Mesenchymal stem cell (in vitro differentiated cells and primary cell): Measurements from ENCODE around the gene NDFIP1.

ENCODE experiments used
- DNase-seq: peaks from one replicate; pipeline ENCODE4 v3.0.0-alpha.2; 2013
- H2AFZ ChIP-seq: one replicate; pipeline ENCODE4 v1.6.1; 2013; ENCODE audit warnings: low read depth, mild to moderate bottlenecking, control low read depth, inconsistent platforms, low read length, moderate library complexity
- H2AK5ac ChIP-seq: 2 replicates; pipeline ENCODE4 v1.6.1; 2013; ENCODE audit warnings: low read length, moderate library complexity, mild to moderate bottlenecking, inconsistent platforms; ENCODE audit not compliant: severe bottlenecking
- H2BK120ac ChIP-seq: one replicate; pipeline ENCODE4 v1.6.1; 2013; ENCODE audit warnings: low read depth, mild to moderate bottlenecking, inconsistent platforms, low read length, moderate library complexity
- H2BK12ac ChIP-seq, 2 experiments: one replicate each; pipeline ENCODE4 v1.6.1; 2013; ENCODE audit warnings: inconsistent platforms in 2 of 2, low read length in 2 of 2, mild to moderate bottlenecking in 2 of 2, moderate library complexity in 2 of 2, control low read depth in 1 of 2
- H2BK15ac ChIP-seq: one replicate; pipeline ENCODE4 v1.6.1; 2013; ENCODE audit warnings: mild to moderate bottlenecking, low read depth, inconsistent platforms; ENCODE audit not compliant: poor library complexity, severe bottlenecking
- H2BK5ac ChIP-seq: 2 replicates; pipeline ENCODE4 v1.6.1; 2013; ENCODE audit warnings: low read depth, mild to moderate bottlenecking, low read length, control low read depth, inconsistent platforms; ENCODE audit not compliant: poor library complexity, severe bottlenecking
- H3K14ac ChIP-seq, 2 experiments: one replicate each; pipeline ENCODE4 v1.6.1; 2013; ENCODE audit warnings: inconsistent platforms in 2 of 2, low read length in 2 of 2, control low read depth in 1 of 2, mild to moderate bottlenecking in 1 of 2, moderate library complexity in 1 of 2
- H3K18ac ChIP-seq, 2 experiments: one replicate each; pipeline ENCODE4 v1.6.1; 2013; ENCODE audit warnings: inconsistent platforms in 2 of 2, low read length in 2 of 2, control low read depth in 1 of 2, low read depth in 1 of 2, mild to moderate bottlenecking in 1 of 2
- H3K23ac ChIP-seq, 2 experiments: one replicate each; pipeline ENCODE4 v1.6.1; 2013; ENCODE audit warnings: inconsistent platforms in 2 of 2, low read length in 2 of 2, mild to moderate bottlenecking in 2 of 2, moderate library complexity in 2 of 2, control low read depth in 1 of 2
- H3K27ac ChIP-seq: 2 replicates; pipeline ENCODE4 v1.5.1; 2013; ENCODE audit warnings: mild to moderate bottlenecking, moderate library complexity, low read length, control low read depth, inconsistent platforms; ENCODE audit not compliant: poor library complexity, severe bottlenecking
- H3K27me3 ChIP-seq, 2 experiments: 2 replicates each; pipeline versions ENCODE4 v1.6.1 to v1.7.0; 2013; ENCODE audit warnings: low read length in 2 of 2, mild to moderate bottlenecking in 2 of 2, moderate library complexity in 2 of 2, control low read depth in 1 of 2, inconsistent platforms in 1 of 2; ENCODE audit not compliant: control insufficient read depth in 1 of 2, insufficient read depth in 1 of 2
- H3K36me3 ChIP-seq, 2 experiments: 2 replicates each; pipeline versions ENCODE4 v1.6.1 to v1.7.0; 2013; ENCODE audit warnings: low read length in 2 of 2, control low read depth in 1 of 2, inconsistent platforms in 1 of 2, low read depth in 1 of 2, mild to moderate bottlenecking in 1 of 2; ENCODE audit not compliant: insufficient read depth in 2 of 2, control insufficient read depth in 1 of 2
- H3K4ac ChIP-seq, 2 experiments: one replicate each; pipeline ENCODE4 v1.6.1; 2013; ENCODE audit warnings: inconsistent platforms in 2 of 2, low read length in 2 of 2, mild to moderate bottlenecking in 2 of 2, moderate library complexity in 2 of 2, control low read depth in 1 of 2, low read depth in 1 of 2
- H3K4me1 ChIP-seq: 2 replicates; pipeline ENCODE4 v1.6.1; 2013; ENCODE audit warnings: low read depth, low read length, control low read depth; ENCODE audit not compliant: control insufficient read depth, insufficient read depth
- H3K4me2 ChIP-seq: 2 replicates; pipeline ENCODE4 v1.6.1; 2013; ENCODE audit warnings: low read length, mild to moderate bottlenecking, inconsistent platforms; ENCODE audit not compliant: poor library complexity, severe bottlenecking
- H3K4me3 ChIP-seq, 2 experiments: 2 replicates each; pipeline versions ENCODE4 v1.5.1 to v1.7.0; 2013; ENCODE audit warnings: low read length in 2 of 2, mild to moderate bottlenecking in 2 of 2, control low read depth in 1 of 2, low read depth in 1 of 2; ENCODE audit not compliant: insufficient read depth in 1 of 2
- H3K79me1 ChIP-seq: replicated peaks from 2 replicates; pipeline ENCODE4 v1.6.1; 2013; ENCODE audit warnings: mild to moderate bottlenecking, control low read depth, low read length, inconsistent platforms; ENCODE audit not compliant: poor library complexity, severe bottlenecking
- H3K9ac ChIP-seq: 2 replicates; pipeline ENCODE4 v1.7.0; 2013; ENCODE audit warnings: mild to moderate bottlenecking, low read length, moderate library complexity
- H3K9me3 ChIP-seq: 2 replicates; pipeline ENCODE4 v1.7.0; 2013; ENCODE audit warnings: mild to moderate bottlenecking, low read length; ENCODE audit not compliant: control insufficient read depth
- H4K8ac ChIP-seq: one replicate; pipeline ENCODE4 v1.6.1; 2013; ENCODE audit warnings: inconsistent platforms, mild to moderate bottlenecking, low read length, moderate library complexity
- H4K91ac ChIP-seq: one replicate; pipeline ENCODE4 v1.6.1; 2013; ENCODE audit warnings: mild to moderate bottlenecking, low read length, inconsistent platforms
- WGBS: methylation state at CpG from one replicate; pipeline ENCODE4 v1.1.7; 2013; ENCODE audit warnings: mixed read lengths; 5-methylcytosine and 5-hydroxymethylcytosine counted together

Gene NDFIP1

DNA sequence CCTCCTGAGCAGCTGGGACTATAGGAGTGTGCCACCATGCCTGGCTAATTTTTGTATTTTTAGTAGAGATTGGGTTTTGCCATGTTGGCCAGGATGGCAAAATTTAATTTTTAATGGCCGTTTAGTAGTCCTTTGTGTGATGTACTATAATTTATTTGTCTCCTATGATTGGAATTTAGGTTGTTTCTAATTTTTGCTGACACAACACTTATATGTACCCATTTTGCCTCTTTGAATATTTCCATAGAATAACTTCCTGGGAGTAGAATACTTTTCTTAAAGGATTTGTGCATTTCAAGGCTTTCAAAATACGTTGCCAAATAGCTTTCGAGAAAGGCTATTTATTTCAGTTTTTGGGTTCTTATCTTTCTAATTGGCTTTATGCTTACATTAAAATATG, 22.8 kb downstream of the NDFIP1 start:
- Histone ChIP-seq H2BK15ac (no peak overlapping the region), H2BK120ac (no peak overlapping the region), H3K36me3 (peaks cover 0 to 48% of the 10 kb centered on the region in 2 experiments), H4K91ac (no peak overlapping the region), H3K27me3 (no peaks in the 10 kb centered on the region), H2AFZ (no peak overlapping the region), H3K14ac (no peak overlapping the region), H3K4me3 (no peak overlapping the region), H2BK5ac (no peak overlapping the region), H3K9me3 (no peaks in the 10 kb centered on the region), H3K27ac (no peak overlapping the region), H2AK5ac (no peak overlapping the region), H3K4ac (no peak overlapping the region), H2BK12ac (no peak overlapping the region), H3K18ac (no peak overlapping the region), H3K23ac (no peak overlapping the region), H3K4me2 (no peak overlapping the region), H3K79me1 (peaks cover 27% of the 10 kb centered on the region), H3K4me1 (peaks cover 3% of the 10 kb centered on the region), H3K9ac (no peak overlapping the region), H4K8ac (no peak overlapping the region)
- DNase-seq, result no peak
- WGBS, result 100% methylated on average over 1 of the region's 3 CpGs

GRCh38 chr5:142132916-142133315, 24.3 kb downstream of the NDFIP1 start:
- no peak overlapping the region for H3K14ac ChIP-seq
- H3K18ac ChIP-seq, result no peak overlapping the region
- no peaks in the 10 kb centered on the region for H3K9me3 ChIP-seq
- H3K4me2 ChIP-seq, result no peak overlapping the region
- H3K4ac ChIP-seq, result no peak overlapping the region
- H3K27me3 ChIP-seq, result no peaks in the 10 kb centered on the region
- no peak overlapping the region for H4K8ac ChIP-seq
- H3K4me3 ChIP-seq, result no peak overlapping the region
- H3K23ac ChIP-seq, result no peak overlapping the region
- H3K79me1 ChIP-seq, result peaks cover 28% of the 10 kb centered on the region
- H2BK15ac ChIP-seq, result no peak overlapping the region
- peaks cover 7 to 62% of the 10 kb centered on the region in 2 experiments for H3K36me3 ChIP-seq
- no peak for DNase-seq
- WGBS, result 98% methylated on average over 3 of the region's 3 CpGs
- H3K9ac ChIP-seq, result no peak overlapping the region
- no peak overlapping the region for H3K27ac ChIP-seq
- H2BK120ac ChIP-seq, result no peak overlapping the region
- H2AFZ ChIP-seq, result no peak overlapping the region
- H4K91ac ChIP-seq, result no peak overlapping the region
- H2AK5ac ChIP-seq, result no peak overlapping the region
- no peak overlapping the region for H2BK5ac ChIP-seq
- H3K4me1 ChIP-seq, result peaks cover 3% of the 10 kb centered on the region
- no peak overlapping the region for H2BK12ac ChIP-seq

GRCh38 chr5:142133330-142134206, 25.0 kb downstream of the NDFIP1 start:
- Histone ChIP-seq H3K27me3 (no peaks in the 10 kb centered on the region), H3K4ac (no peak overlapping the region), H2AK5ac (no peak overlapping the region), H3K14ac (no peak overlapping the region), H3K27ac (no peak overlapping the region), H3K79me1 (peaks cover 23% of the 10 kb centered on the region), H3K4me2 (no peak overlapping the region), H2BK5ac (no peak overlapping the region), H3K9me3 (no peaks in the 10 kb centered on the region), H2BK15ac (no peak overlapping the region), H3K23ac (no peak overlapping the region), H4K91ac (no peak overlapping the region), H2AFZ (no peak overlapping the region), H3K18ac (no peak overlapping the region), H3K9ac (no peak overlapping the region), H3K4me3 (no peak overlapping the region), H4K8ac (no peak overlapping the region), H3K36me3 (peaks cover 7 to 68% of the 10 kb centered on the region in 2 experiments), H2BK12ac (no peak overlapping the region), H2BK120ac (no peak overlapping the region), H3K4me1 (peaks cover 3% of the 10 kb centered on the region)
- DNase-seq, result no peak
- WGBS, result 96% methylated on average over 2 of the region's 3 CpGs

DNA sequence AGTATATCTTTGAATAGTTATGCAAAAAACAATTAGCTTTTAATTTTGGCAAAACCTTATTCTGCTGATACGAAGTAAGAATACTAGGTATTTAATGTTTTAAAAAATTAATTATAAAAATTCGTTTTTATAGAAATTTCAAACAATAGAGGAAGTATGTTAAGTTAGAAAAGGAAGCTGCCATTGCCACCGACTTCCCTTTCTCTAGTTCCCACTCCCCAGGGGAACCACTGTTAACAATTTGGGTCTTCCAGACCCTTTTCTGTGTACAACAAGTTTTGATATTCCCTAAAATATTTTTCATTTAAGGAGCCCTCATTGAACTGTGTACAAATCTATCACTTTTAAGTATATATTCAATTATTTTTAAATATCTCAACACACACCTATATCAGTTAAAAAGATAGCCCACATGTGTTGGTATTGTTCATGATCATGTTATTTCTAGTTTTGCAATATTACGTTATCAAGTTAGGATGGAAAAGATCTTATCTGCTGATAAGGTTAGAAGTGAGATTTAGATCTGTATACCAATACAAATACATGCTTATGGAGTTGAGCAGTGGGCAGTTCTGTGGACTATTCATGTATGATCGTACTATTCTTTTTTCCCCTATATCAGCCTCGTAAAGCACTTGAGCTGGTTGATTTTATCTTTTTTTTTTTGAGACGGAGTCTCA, 25.9 kb downstream of the NDFIP1 start:
- H3K4me3 ChIP-seq, result no peak overlapping the region
- no peak overlapping the region for H3K14ac ChIP-seq
- H3K36me3 ChIP-seq, result peaks cover 7 to 74% of the 10 kb centered on the region in 2 experiments
- no peaks in the 10 kb centered on the region for H3K9me3 ChIP-seq
- H2AFZ ChIP-seq, result no peak overlapping the region
- no peak overlapping the region for H3K9ac ChIP-seq
- no peaks in the 10 kb centered on the region for H3K27me3 ChIP-seq
- 95% methylated on average over 4 of the region's 7 CpGs for WGBS
- no peak overlapping the region for H4K8ac ChIP-seq
- no peak overlapping the region for H3K23ac ChIP-seq
- H2BK12ac ChIP-seq, result no peak overlapping the region
- H3K79me1 ChIP-seq, result peaks cover 21% of the 10 kb centered on the region
- no peak overlapping the region for H3K4ac ChIP-seq
- peaks cover 2% of the 10 kb centered on the region for H3K4me1 ChIP-seq
- H2BK5ac ChIP-seq, result no peak overlapping the region
- no peak overlapping the region for H3K4me2 ChIP-seq
- no peak overlapping the region for H2BK120ac ChIP-seq
- no peak overlapping the region for H3K18ac ChIP-seq
- no peak overlapping the region for H3K27ac ChIP-seq
- H2AK5ac ChIP-seq, result no peak overlapping the region
- no peak for DNase-seq
- H2BK15ac ChIP-seq, result no peak overlapping the region
- H4K91ac ChIP-seq, result no peak overlapping the region
